GM11168 (cell line): ENCODE data around the gene PNPLA2.

ENCODE experiments used
- in situ Hi-C: fragments of 300-500 bp; cut with MboI; formaldehyde crosslinking; loops from one replicate; pipeline ENCODE4 v1.12.0; 2022; ENCODE audit warnings: low sequenced_read_pairs; ENCODE audit not compliant: unreplicated experiment

The PNPLA2 gene

DNA sequence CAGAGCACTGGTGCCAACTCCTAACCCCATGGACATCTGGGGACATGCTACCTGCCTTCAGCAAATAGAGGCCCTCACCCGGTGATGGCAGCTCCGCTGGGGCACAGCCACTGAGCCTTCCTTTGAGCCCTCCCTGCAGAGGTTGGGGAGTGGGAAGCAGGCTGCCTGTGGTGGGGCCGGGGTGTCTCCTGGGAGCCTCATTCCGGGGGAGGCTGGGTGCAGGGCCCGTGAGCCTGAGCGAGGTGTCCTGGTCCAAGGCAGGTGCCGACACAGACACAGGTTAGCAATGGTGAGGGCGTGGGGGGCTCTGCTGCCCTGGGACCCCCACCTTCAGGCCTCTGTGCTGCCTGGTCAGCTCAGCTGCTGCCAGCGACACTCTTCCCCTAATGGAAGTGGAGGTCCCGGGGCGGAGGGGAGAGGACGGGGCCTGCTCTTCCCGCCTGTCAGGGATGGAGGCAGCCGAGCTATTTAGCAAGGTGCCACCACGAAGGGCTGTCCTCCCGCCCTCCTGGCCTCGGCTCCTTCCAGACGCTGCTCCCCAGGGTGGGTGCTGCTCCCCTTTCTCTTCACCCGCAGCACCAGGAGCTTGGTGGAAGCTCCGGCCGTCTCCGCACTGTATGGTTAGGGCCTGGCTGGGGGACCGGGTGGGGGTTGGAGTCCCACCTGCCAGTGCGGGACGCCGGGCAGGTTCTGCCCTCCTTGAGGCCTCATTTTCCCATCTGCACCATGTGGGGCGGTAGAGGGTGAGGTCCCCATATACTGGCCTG, 35.2 kb downstream of the PNPLA2 start:
- in situ Hi-C loops: no loop called here

DNA sequence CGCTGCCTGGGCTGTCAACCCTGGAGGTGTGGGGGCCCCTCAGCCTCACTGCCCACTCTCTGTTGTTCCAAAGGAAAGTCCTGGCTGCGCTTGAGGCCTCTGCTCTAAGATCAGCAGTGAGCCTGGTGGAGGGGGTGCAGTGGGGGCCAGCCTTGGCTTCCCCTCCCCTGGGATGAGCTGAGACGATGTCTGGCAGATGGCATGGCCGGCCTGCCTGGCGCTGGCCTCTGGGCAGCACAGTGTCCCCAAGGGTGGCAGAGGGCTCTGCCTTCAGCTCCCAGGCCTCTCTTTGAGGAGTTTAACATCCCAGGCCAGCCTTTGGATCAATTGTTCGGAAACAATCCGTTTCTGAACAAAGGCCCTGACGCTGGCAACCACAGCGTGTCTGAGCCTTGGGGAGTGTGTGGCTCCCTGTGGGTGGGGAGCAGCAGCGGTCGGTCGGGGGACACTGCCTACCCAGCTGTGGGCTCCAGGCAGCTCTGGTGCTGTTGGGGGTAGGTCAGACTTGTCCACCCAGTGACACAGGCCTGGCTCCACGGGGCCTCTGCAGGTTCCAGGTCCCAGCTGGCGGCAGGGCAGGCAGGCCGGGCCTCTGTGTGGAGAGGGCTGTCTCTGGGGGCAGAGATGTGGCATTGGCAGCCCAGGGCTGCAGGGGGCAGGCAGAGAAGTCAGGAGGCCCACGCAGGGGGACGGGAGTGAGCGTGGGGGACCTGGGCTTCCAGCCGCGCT, 36.1 kb downstream of the PNPLA2 start:
- in situ Hi-C loops: no loop called here

DNA sequence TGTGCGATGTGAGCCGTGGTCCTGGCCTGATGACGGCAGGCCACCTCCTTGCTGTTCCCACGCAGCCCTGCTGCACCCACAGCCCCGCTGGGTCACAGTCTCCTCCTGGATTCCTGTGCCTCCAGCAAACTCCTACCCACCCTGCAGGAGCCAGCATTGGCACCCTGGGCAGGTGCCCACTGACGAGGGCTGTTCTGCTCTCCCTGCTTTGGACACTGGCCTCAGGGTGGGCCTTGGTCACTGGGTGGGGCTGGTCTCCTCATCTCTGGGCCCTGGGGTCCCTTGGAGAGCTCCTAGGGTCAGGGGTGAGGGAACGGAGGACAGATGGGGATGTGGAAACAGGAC, 36.6 kb downstream of the PNPLA2 start:
- in situ Hi-C loops: no loop called here

DNA sequence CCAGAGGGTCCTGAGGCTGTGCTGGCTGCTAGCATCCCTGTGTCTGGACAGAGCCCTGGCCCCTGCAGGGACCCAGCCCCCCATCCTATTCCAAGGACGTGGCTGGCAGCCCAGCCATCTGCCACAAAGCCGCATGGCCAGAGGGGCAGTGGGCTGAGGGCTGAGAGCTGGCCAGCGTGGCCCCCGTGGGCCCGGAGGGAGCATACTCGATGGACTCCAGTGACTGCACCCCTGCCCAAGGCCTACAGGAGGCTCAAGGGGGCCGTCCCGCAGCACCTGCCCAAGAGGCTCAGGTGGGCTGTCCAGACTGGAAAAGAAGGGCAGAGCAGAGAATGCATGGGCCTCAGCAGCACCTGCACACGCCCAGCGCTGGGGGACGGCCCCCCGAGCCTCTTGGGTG, 37.1 kb downstream of the PNPLA2 start:
- in situ Hi-C loops: no loop called here

DNA sequence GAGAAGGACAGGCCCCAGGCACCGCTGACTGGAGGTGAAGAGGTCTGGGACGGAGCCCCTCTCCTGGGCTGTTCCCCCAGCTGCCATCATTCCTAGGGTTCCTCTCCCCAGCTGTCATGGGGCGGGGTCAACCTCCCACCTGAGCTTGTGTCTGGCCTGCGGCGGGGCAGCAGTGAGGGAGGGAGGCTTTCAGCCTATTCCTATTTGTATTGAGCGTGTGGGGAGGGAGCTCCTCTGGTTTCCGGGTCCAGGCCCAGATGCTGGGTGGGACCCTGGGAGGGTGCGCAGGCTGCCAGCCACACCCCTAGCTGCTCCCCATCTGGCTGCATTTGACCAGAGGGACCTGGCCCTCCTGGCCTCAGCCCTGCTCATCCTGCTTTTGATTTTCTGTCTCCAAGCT, 37.7 kb downstream of the PNPLA2 start:
- in situ Hi-C loops: no loop called here

DNA sequence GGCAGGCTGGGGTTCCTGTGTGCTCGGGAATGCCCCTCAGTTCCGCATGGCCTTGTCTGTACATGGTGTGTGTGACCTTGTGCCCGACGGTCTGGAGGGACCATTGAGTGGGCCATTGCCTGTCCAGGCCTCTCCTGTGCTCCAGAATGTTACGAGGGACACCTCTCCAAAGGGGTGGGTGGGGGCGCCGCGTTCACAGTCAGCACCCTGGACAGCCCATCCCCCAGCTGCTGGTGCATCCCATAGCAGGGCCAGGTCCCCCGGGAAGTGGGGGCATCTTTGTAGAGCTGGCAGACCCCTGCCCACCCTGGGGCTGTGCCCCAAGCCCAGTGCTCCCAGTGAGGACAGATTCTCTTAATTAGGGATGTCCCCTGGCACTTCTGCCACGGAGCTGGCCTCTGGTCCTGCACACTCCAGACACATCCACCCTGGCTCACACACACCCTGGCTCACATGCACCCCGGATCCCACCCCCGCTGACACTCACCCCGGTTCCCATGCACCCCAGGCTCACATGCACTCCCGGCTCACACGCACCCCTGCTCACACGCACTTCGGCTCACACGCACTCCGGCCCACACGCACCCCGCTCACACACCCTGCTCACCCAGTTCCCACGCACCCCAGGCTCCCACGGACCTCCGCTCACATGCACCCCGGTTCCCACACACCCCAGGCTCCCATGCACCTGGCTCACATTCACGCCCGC, 39.5 kb downstream of the PNPLA2 start:
- in situ Hi-C loops: no loop called here

DNA sequence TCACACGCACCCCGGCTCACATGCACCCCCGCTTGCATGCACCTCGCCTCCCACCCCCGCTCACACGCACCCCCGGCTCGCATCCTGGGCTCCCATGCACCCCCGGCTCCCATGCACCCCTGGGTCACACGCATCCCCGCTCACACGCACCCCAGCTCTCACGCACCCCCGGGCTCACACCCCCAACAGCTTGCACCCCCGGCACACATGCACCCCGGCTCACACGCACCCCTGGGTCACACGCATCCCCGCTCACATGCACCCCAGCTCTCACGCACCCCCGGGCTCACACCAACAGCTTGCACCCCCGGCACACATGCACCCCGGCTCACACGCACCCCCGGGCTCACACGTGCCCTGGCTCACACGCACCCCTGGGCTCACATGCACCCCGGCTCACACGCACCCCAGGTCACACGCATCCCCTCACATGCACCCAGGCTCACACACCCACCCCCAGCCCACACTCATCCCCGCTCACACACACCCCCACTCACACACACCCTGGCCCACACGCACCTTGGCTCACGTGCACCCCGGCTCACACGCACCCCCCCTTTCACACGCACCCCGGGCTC, 40.1 kb downstream of the PNPLA2 start:
- in situ Hi-C loops: no loop called here

DNA sequence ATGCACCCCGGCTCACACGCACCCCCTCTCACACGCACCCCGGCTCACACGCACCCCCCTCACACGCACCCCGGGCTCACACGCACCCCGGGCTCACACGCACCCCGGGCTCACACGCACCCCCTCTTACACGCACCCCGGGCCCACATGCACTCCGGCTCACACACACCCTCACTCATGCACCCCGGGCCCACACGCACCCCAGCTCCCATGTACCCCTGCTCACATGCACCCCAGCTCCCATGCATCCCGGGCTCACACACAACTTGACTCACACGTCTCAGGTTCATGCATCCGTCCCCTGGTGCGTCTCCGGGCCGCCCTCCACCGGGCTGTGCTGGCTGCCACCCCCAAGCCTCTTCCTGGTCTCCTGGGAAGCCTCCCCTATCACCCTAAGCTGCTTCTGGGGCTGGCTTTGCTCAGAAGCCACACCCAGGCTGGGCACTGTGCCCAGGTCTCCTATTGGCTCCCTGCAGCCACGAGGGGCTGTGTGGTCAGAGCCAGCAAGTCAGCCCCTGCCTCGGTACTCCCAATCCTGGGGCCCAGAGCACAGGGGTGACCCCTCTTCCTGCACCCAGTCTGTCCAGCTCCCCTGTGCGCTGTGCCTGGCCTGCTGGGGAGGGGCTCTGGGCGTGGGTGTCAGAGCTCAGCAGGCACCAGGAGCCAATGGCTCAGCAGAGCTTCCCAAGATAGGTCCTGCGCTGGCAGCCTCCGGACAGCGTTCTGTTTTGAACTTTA, 40.8 kb downstream of the PNPLA2 start:
- in situ Hi-C loops: no loop called here

DNA sequence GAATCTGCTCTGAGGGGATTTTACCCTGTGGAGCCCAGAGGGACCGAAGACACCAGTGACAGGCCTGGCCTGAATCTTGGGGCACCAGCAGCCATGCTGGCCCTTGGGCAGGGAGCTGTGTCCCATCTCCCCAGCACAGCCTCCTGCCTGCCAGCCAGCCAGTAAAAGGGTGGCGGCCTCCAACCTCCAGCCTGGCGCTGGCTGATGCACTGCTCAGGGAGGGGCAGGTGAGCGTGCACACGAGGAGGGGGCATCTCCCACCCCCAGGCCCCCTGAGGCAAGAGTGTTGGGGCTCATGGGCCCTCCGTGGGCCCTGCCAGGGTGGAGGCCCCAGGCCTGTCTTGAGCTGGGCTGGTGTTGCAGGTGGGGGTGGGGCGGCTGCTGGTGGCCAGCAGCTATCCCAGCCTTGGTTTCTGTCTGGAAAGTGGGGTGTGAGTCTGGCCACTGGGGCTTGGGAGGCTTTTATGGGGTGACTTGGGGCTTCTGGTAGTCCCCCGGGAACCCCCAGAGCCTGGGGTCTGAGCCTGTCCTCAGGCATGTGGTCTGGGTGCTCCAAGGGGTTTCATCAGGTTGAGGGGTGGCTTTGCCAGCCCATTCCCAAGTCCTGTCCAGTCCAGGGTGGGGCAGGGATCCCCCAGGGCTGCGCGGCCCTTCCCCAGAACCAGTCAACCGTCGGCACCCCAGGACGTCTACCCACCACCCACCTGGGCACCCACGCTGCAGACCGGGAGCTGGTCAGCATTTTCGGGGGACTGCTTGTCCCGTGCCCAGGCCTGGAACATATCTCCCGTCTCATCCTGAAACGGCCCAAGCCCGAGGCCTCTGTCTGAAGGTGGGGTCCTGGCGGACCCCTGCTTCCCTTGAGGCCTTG, 41.8 kb downstream of the PNPLA2 start:
- in situ Hi-C loops: no loop called here

DNA sequence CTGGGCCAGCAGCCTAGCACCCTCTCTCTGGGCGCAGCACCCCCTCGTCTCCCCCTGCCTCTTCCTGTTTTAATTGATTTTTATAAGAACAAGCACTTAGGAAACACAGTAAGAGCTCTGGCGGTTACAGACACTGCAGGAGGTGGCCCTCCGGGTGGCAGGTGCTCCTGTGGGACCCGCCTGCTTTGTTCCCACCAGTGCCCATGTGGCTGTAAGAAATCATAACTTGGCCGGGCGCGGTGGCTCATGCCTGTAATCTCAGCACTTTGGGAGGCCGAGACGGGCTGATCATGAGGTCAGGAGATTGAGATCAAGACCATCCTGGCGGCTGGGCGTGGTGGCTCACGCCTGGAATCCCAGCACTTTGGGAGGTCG, 42.4 kb downstream of the PNPLA2 start:
- in situ Hi-C loops: no loop called here

DNA sequence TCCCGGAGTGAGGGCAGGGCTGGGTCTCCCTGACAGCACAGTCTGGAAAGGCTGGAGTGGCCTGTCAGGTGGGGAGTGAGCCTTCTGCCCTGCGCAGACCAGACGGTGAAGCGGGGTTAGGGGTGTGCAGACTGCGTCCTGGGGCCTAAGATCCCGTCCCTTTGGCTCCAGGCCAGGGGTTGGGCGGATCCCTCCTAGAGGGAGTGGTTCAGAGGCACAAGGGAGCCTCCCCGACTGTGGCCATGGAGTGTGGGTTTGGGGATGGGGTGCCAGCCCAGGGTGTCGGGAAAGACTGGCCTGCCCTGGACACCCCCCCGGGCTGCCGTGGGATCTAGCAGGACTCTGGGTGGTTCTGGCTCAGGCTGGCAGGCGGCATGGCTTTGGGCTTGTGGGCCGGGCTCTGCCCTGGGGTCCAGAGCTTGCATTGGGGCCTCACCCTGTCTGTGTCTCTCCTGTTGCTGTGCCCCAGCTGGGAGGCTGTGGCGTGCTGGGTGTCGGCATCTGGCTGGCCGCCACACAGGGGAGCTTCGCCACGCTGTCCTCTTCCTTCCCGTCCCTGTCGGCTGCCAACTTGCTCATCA, 43.5 kb downstream of the PNPLA2 start:
- in situ Hi-C loops: no loop called here

DNA sequence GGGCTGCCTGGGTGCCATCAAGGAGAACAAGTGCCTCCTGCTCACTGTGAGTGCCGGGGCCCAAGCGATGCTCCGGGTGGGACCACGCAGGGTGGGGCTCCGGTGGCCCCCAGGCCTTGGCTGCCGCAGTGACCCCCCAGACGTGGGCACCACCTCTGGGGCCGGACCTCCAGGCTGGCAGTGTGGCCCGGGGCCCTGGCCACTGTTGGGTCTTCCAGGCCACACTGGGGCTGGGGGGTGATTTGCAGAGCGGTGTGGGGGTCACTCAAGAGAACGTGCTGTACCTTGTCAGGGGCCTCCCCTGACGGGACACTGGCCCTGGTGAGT, 43.9 kb downstream of the PNPLA2 start:
- in situ Hi-C loops: no loop called here

DNA sequence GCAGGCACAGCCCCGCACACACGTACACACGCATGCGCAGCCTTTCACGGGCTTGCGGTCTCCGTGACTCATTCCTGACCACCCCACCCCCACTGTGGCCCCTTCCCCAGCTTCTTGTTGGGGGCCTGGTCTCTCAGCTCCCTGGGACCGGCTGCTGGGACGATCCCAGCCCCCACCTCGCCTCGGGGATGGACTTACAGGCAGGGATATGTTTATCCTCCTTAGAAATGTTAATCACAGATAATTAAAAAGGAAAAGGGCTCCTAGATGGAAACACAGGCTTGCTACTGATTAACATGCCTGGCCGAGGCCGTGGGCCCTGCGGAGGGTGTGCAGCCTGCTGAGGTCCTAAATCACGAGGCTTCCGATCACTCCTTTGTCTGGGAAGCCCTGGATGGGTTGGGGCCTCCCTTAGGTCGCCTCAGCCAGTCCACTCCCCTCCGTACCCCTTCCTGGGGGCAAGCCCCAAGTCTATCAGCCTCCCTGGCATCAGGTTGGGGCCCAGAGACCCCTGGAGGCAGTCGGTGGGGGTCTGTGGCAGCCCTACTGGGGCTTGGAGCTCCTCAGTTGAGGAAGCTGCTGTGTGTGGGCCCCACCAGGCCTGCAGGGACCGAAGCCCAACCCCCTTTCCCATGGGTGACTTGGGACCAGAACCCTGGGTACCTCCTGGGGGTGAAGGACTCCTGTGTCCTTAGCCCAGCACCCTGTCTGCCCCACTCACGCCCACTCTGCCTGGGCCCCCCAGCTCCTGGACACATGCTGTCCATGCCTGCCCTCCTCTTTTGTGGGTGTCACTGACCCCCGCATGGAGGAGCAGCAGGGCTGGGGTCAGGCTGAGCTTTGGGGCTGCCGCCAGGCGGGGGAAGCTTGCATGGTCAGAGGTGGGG, 44.6 kb downstream of the PNPLA2 start:
- in situ Hi-C loops: no loop called here

DNA sequence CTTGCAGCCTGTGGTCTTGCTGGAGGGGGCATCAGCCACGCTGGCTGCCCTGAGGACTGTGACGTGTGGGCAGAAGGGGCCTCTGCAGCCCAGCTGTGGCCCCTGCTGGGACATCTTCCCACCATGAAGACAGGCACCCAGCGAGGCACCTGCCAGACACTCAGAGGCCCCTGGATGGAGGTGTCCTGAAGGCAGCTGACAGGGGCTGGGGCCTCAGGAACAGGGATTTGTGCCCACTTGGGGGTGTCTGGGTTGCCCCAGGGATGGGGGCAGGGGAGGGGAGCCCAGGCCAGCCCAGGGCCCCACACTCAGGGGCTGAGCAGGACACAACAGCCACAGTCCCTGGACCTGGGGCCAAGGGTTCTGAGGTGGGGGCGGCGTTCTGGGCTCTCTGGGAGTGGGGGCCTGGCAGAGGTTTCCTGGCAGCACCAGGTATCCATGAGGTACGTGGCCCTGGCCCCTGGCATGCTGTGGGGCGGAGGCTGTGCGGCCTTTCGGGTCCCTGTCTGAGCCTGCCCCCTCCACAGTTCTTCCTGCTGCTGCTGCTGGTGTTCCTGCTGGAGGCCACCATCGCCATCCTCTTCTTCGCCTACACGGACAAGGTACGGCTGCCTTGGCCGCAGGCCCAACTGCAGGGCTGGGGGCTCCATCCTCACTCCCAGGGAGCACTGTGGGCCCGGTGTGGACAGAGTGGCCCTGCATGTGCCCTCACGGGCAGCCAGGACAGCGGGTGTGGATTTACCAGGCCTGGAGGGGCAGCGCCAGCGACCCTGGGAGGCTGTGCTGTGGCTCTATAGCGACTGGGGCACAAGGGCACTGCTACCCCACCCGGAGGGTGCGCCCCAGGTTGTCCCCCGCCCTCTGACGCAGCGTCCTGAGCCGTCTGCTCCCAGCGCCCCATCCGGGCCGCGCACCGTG, 45.5 kb downstream of the PNPLA2 start:
- in situ Hi-C loops: no loop called here

DNA sequence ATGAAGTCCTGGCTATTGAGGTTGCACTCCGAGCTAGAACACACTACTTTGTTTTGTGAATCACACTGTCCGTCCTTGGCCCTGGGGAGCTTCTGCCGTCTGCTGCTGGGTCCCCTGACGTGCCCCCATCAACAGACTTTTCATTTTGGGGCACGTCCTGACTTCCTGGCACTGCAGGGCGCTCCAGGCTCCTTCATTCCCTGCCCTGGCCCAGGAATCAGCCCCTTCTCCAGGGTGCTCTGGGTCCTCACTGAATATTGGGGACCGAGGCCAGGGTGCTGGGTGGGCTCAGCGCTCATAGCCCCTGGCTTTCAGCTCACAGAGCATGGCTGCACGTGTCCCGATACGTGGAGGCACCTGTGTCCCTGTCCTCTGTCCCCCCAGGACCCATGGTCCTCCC, 46.2 kb downstream of the PNPLA2 start:
- in situ Hi-C loops: no loop called here

DNA sequence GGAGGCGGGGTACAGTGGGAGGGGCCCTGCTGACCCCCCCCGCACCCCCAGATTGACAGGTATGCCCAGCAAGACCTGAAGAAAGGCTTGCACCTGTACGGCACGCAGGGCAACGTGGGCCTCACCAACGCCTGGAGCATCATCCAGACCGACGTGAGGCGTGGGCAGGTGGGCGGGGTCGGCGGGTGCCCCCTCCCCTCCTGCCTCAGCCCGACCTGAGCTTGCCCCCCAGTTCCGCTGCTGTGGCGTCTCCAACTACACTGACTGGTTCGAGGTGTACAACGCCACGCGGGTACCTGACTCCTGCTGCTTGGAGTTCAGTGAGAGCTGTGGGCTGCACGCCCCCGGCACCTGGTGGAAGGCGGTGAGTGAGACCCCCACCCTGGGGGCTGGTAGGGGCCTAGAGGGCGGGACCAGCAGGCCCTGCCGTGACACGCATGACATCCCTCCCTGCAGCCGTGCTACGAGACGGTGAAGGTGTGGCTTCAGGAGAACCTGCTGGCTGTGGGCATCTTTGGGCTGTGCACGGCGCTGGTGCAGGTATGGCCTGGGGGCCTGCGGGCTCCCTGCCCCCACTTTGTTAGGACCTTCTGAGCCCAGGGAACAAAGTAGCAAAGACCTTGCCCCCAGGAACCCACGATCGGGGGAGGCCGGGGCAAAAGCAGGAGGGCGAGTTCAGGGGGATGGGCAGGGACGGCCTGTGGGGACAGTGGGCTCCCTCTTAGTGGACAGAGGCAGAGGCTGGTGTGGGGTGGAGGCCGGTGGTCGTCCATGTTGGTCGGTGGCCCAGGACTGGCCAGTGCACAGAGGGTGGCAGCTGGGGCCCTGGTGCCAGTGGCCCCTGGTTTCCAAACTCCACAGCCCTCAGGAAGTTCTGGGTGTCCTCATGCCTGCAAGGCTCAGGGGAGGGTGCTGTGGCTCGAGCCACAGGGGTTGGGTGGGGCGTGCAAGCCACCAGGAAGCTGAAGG, 47.0 kb downstream of the PNPLA2 start:
- in situ Hi-C loops: no loop called here
